ENCODE data around the gene SPATS2L. TPM values are rescaled to one million over a fixed set of nuclear protein-coding genes. Genes with fewer than 3 reads are reported as not detected.

The SPATS2L gene
- total and polyA plus RNA-seq, 2 experiments from 2014 or later: 118 to 154 TPM

DNA sequence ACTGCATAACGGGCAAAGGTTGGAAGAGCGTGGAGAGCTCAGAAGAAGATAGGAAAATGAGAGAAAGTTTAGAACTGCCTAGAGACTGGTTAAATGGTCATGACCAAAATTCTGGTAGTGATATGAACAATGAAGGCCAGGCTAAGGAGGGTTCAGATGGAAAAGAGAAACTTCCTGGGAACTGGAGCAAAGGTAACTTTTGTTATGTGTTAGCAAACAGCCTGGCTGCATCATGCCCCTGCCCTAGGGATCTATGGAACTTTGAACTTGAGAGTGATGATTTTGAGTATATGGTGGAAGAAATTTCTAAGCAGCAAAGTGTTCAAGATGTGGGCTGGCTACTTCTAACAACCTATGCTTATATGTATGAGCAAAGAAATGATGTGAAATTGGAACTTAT, 44.4 kb upstream of the SPATS2L start:
- no peak overlapping the region for H3K4me2 ChIP-seq
- H3K27me3 Mint-ChIP-seq (ENCODE audit: insufficient read depth, low read depth, poor library complexity): peaks cover 7% of the 10 kb centered on the region
- H3F3A ChIP-seq (replicated peaks; ENCODE audit: low read depth): no peaks in the 10 kb centered on the region
- no peak overlapping the region for H3K4me3 ChIP-seq
- no peak for DNase-seq (ENCODE audit: low spot score)
- H3K4me3 Mint-ChIP-seq: no peak overlapping the region
- H3K27ac Mint-ChIP-seq: no peak overlapping the region
- 0 out of 2 replicates have a peak, but pooled peaks cover 6% of the 10 kb centered on the region for H3K4me1 ChIP-seq (ENCODE audit: insufficient read depth)
- H3K36me3 Mint-ChIP-seq (ENCODE audit: low read depth): peaks cover 8% of the 10 kb centered on the region
- no peaks in the 10 kb centered on the region for H4K20me1 ChIP-seq (replicated peaks; ENCODE audit: insufficient read depth)
- H2AFZ ChIP-seq: peak overlapping the region; percentile 45; the same call in 1 of the 2 replicates
- no peak for ATAC-seq
- no peaks in the 10 kb centered on the region for H3K36me3 ChIP-seq (ENCODE audit: insufficient read depth)
- no peak for TF ChIP-seq ZNF331 (CRISPR knock-in tag; IDR thresholded peaks at IDR 0.05; ENCODE audit: low read depth)
- TF ChIP-seq, protein P1, sequence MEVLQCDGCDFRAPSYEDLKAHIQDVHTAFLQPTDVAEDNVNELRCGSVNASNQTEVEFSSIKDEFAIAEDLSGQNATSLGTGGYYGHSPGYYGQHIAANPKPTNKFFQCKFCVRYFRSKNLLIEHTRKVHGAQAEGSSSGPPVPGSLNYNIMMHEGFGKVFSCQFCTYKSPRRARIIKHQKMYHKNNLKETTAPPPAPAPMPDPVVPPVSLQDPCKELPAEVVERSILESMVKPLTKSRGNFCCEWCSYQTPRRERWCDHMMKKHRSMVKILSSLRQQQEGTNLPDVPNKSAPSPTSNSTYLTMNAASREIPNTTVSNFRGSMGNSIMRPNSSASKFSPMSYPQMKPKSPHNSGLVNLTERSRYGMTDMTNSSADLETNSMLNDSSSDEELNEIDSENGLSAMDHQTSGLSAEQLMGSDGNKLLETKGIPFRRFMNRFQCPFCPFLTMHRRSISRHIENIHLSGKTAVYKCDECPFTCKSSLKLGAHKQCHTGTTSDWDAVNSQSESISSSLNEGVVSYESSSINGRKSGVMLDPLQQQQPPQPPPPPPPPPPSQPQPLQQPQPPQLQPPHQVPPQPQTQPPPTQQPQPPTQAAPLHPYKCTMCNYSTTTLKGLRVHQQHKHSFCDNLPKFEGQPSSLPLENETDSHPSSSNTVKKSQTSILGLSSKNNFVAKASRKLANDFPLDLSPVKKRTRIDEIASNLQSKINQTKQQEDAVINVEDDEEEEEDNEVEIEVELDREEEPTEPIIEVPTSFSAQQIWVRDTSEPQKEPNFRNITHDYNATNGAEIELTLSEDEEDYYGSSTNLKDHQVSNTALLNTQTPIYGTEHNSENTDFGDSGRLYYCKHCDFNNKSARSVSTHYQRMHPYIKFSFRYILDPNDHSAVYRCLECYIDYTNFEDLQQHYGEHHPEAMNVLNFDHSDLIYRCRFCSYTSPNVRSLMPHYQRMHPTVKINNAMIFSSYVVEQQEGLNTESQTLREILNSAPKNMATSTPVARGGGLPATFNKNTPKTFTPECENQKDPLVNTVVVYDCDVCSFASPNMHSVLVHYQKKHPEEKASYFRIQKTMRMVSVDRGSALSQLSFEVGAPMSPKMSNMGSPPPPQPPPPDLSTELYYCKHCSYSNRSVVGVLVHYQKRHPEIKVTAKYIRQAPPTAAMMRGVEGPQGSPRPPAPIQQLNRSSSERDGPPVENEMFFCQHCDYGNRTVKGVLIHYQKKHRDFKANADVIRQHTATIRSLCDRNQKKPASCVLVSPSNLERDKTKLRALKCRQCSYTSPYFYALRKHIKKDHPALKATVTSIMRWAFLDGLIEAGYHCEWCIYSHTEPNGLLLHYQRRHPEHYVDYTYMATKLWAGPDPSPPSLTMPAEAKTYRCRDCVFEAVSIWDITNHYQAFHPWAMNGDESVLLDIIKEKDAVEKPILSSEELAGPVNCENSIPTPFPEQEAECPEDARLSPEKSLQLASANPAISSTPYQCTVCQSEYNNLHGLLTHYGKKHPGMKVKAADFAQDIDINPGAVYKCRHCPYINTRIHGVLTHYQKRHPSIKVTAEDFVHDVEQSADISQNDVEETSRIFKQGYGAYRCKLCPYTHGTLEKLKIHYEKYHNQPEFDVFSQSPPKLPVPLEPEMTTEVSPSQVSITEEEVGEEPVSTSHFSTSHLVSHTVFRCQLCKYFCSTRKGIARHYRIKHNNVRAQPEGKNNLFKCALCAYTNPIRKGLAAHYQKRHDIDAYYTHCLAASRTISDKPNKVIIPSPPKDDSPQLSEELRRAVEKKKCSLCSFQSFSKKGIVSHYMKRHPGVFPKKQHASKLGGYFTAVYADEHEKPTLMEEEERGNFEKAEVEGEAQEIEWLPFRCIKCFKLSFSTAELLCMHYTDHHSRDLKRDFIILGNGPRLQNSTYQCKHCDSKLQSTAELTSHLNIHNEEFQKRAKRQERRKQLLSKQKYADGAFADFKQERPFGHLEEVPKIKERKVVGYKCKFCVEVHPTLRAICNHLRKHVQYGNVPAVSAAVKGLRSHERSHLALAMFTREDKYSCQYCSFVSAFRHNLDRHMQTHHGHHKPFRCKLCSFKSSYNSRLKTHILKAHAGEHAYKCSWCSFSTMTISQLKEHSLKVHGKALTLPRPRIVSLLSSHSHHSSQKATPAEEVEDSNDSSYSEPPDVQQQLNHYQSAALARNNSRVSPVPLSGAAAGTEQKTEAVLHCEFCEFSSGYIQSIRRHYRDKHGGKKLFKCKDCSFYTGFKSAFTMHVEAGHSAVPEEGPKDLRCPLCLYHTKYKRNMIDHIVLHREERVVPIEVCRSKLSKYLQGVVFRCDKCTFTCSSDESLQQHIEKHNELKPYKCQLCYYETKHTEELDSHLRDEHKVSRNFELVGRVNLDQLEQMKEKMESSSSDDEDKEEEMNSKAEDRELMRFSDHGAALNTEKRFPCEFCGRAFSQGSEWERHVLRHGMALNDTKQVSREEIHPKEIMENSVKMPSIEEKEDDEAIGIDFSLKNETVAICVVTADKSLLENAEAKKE (CRISPR knock-in tag; IDR thresholded peaks at IDR 0.05): no peak
- no peak for TF ChIP-seq POLR2AphosphoS5 (IDR thresholded peaks at IDR 0.05; ENCODE audit: low read depth)
- TF ChIP-seq ZNF114 (CRISPR knock-in tag; IDR thresholded peaks at IDR 0.05): no peak
- H3K27ac ChIP-seq (ENCODE audit: low read depth): no peak overlapping the region
- H3K27me3 ChIP-seq (ENCODE audit: insufficient read depth): no peaks in the 10 kb centered on the region
- peaks cover 15% of the 10 kb centered on the region; the same call in 2 of the 3 replicates for H3K9me3 Mint-ChIP-seq
- H3K9me2 ChIP-seq (ENCODE audit: insufficient read depth): peaks cover 24% of the 10 kb centered on the region; the same call in 1 of the 2 replicates
- H3K79me2 ChIP-seq (replicated peaks; ENCODE audit: insufficient read depth): no peaks in the 10 kb centered on the region
- H3K4me1 Mint-ChIP-seq: peaks cover 18% of the 10 kb centered on the region; the same call in 2 of the 3 replicates

DNA sequence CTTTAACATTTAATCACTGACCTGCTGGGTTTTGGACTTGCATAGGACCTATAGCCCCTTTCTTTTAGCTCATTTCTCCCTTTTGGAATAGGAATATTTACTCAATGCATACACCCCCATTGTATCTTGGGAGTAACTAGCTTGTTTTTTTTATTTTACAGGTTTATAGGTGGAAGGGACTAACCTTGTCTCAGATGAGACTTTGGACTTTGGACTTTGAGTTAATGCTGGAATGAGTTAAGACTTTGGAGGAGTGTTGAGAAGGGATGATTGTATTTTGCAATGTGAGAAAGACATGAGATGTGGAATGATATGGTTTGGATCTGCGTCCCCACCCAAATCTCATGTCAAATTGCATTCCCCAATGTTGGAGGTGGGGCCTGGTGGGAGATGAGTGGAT, 43.2 kb upstream of the SPATS2L start:
- H3K4me1 Mint-ChIP-seq: peaks cover 17% of the 10 kb centered on the region; the same call in 2 of the 3 replicates
- H3K36me3 Mint-ChIP-seq (ENCODE audit: low read depth): peaks cover 8% of the 10 kb centered on the region
- Histone ChIP-seq H3K79me2 (replicated peaks; ENCODE audit: insufficient read depth) (no peaks in the 10 kb centered on the region), H3F3A (replicated peaks; ENCODE audit: low read depth) (no peaks in the 10 kb centered on the region), H3K4me1 (ENCODE audit: insufficient read depth) (0 out of 2 replicates have a peak, but pooled peaks cover 6% of the 10 kb centered on the region), H3K36me3 (ENCODE audit: insufficient read depth) (no peaks in the 10 kb centered on the region), H2AFZ (no peak overlapping the region), H3K4me3 (no peak overlapping the region), H3K9me2 (ENCODE audit: insufficient read depth) (peaks cover 28% of the 10 kb centered on the region; the same call in 1 of the 2 replicates), H4K20me1 (replicated peaks; ENCODE audit: insufficient read depth) (no peaks in the 10 kb centered on the region), H3K4me2 (no peak overlapping the region), H3K27ac (ENCODE audit: low read depth) (no peak overlapping the region), H3K27me3 (ENCODE audit: insufficient read depth) (no peaks in the 10 kb centered on the region)
- H3K27me3 Mint-ChIP-seq (ENCODE audit: insufficient read depth, low read depth, poor library complexity): peaks cover 5% of the 10 kb centered on the region
- DNase-seq (ENCODE audit: low spot score) (no peak), ATAC-seq (no peak)
- H3K27ac Mint-ChIP-seq: no peak overlapping the region
- peaks cover 15% of the 10 kb centered on the region; the same call in 2 of the 3 replicates for H3K9me3 Mint-ChIP-seq
- no peak overlapping the region for H3K4me3 Mint-ChIP-seq
- TF ChIP-seq, protein P2, sequence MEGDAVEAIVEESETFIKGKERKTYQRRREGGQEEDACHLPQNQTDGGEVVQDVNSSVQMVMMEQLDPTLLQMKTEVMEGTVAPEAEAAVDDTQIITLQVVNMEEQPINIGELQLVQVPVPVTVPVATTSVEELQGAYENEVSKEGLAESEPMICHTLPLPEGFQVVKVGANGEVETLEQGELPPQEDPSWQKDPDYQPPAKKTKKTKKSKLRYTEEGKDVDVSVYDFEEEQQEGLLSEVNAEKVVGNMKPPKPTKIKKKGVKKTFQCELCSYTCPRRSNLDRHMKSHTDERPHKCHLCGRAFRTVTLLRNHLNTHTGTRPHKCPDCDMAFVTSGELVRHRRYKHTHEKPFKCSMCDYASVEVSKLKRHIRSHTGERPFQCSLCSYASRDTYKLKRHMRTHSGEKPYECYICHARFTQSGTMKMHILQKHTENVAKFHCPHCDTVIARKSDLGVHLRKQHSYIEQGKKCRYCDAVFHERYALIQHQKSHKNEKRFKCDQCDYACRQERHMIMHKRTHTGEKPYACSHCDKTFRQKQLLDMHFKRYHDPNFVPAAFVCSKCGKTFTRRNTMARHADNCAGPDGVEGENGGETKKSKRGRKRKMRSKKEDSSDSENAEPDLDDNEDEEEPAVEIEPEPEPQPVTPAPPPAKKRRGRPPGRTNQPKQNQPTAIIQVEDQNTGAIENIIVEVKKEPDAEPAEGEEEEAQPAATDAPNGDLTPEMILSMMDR (conservative IDR thresholded peaks at IDR 0.05; ENCODE audit: low read depth in 2 of 2): no peak
- no peak for TF ChIP-seq JUNB (IDR thresholded peaks at IDR 0.05; ENCODE audit: unreplicated experiment)
- no peak for TF ChIP-seq EZH2 (IDR thresholded peaks at IDR 0.05; ENCODE audit: low read depth, unreplicated experiment)
- no peak for TF ChIP-seq CREB1 (CRISPR knock-in tag; IDR thresholded peaks at IDR 0.05; ENCODE audit: low read depth)
- TF ChIP-seq ZNF331 (CRISPR knock-in tag; IDR thresholded peaks at IDR 0.05; ENCODE audit: low read depth): no peak

Measured in GM23338 (cell line).